GM18867 (cell line): ENCODE results near the gene ACOT4.
"Not testable (repeated sequence)": the region's sequence is repeated elsewhere in the genome, so short reads cannot be mapped to it uniquely, and the experiment has no call there.

Source experiments
- ATAC-seq: cut with Tn5 transposase; IDR thresholded peaks from one replicate; pipeline ENCODE4 v1.9.1; 2021; ENCODE audit warnings: mild to moderate bottlenecking, moderate library complexity; ENCODE audit not compliant: unreplicated experiment

ACOT4 gene

GRCh38 chr14:73630009-73630780 lies 38.5 kb downstream of the ACOT4 start:
- ATAC-seq, result no peak

- ATAC-seq, result peak; percentile 49
Measured at GRCh38 chr14:73633116-73634010, 41.7 kb downstream of the ACOT4 start.

GRCh38 chr14:73634011-73634833 lies 42.5 kb downstream of the ACOT4 start:
- ATAC-seq, result peak; percentile 6

GRCh38 chr14:73636355-73636754 lies 44.7 kb downstream of the ACOT4 start:
- not testable (repeated sequence) for ATAC-seq

GRCh38 chr14:73637830-73638229 lies 46.2 kb downstream of the ACOT4 start:
- no peak for ATAC-seq

- ATAC-seq, result no peak
Measured at GRCh38 chr14:73640796-73641365, 49.2 kb downstream of the ACOT4 start.

- peak; percentile 98 for ATAC-seq
Measured at GRCh38 chr14:73644531-73645247, 53.0 kb downstream of the ACOT4 start, which contains the start of gene DNAL1. DNAL1 (plus strand) TSS chr14:73644986; CDS start chr14:73645040, 54 bp downstream.

GRCh38 chr14:73645248-73645610 lies 53.6 kb downstream of the ACOT4 start:
- ATAC-seq, result no peak
